HG02884 (cell line): Measurements from ENCODE around the gene DGKB.
"Not testable (repeated sequence)": the region's sequence is repeated elsewhere in the genome, so short reads cannot be mapped to it uniquely, and the experiment has no call there.

ENCODE experiments used
- ATAC-seq: cut with Tn5 transposase; IDR thresholded peaks from one replicate; pipeline ENCODE4 v1.9.1; 2021; ENCODE audit warnings: mild to moderate bottlenecking, moderate library complexity; ENCODE audit not compliant: unreplicated experiment

The DGKB gene

GRCh38 chr7:14332155-14332554 is 570.4 kb downstream of the DGKB start:
- ATAC-seq, result no peak

GRCh38 chr7:14324767-14325166 is 577.8 kb downstream of the DGKB start:
- no peak for ATAC-seq

GRCh38 chr7:14322724-14323123 is 579.8 kb downstream of the DGKB start:
- no peak for ATAC-seq

- ATAC-seq, result no peak
Observed at GRCh38 chr7:14321947-14322346, 580.6 kb downstream of the DGKB start.

GRCh38 chr7:14309432-14309831 is 593.1 kb downstream of the DGKB start:
- no peak for ATAC-seq

- no peak for ATAC-seq
Observed at GRCh38 chr7:14305233-14305866, 597.2 kb downstream of the DGKB start.

- no peak for ATAC-seq
Observed at GRCh38 chr7:14303536-14303935, 599.0 kb downstream of the DGKB start.

- no peak for ATAC-seq
Observed at GRCh38 chr7:14294637-14295036, 607.9 kb downstream of the DGKB start.

GRCh38 chr7:14293434-14293833 is 609.1 kb downstream of the DGKB start:
- no peak for ATAC-seq

- ATAC-seq, result no peak
Observed at GRCh38 chr7:14292737-14293136, 609.8 kb downstream of the DGKB start.

GRCh38 chr7:14289957-14290356 is 612.6 kb downstream of the DGKB start:
- ATAC-seq, result no peak

GRCh38 chr7:14288701-14289100 is 613.9 kb downstream of the DGKB start:
- no peak for ATAC-seq

GRCh38 chr7:14287398-14287797 is 615.2 kb downstream of the DGKB start:
- ATAC-seq, result no peak

- ATAC-seq, result no peak
Observed at GRCh38 chr7:14286036-14286435, 616.5 kb downstream of the DGKB start.

- ATAC-seq, result not testable (repeated sequence)
Observed at GRCh38 chr7:14279065-14279871, 623.3 kb downstream of the DGKB start.

- no peak for ATAC-seq
Observed at GRCh38 chr7:14275356-14275755, 627.2 kb downstream of the DGKB start.

- ATAC-seq, result no peak
Observed at GRCh38 chr7:14271441-14271840, 631.1 kb downstream of the DGKB start.

GRCh38 chr7:14270099-14270498 is 632.5 kb downstream of the DGKB start:
- ATAC-seq, result no peak

- ATAC-seq, result no peak
Observed at GRCh38 chr7:14260011-14260410, 642.5 kb downstream of the DGKB start.

GRCh38 chr7:14258861-14259260 is 643.7 kb downstream of the DGKB start:
- no peak for ATAC-seq

GRCh38 chr7:14258441-14258840 is 644.1 kb downstream of the DGKB start:
- no peak for ATAC-seq

- ATAC-seq, result no peak
Observed at GRCh38 chr7:14252458-14252857, 650.1 kb downstream of the DGKB start.
